GM18526 (cell line): Measurements from ENCODE around the gene ADAM22.

Experiments
- POLR2A ChIP-seq: IDR thresholded peaks from 3 replicates; pipeline ENCODE4 v1.6.1; 2011; ENCODE audit not compliant: insufficient read length; ENCODE audit errors: extremely low read depth

Gene ADAM22

DNA sequence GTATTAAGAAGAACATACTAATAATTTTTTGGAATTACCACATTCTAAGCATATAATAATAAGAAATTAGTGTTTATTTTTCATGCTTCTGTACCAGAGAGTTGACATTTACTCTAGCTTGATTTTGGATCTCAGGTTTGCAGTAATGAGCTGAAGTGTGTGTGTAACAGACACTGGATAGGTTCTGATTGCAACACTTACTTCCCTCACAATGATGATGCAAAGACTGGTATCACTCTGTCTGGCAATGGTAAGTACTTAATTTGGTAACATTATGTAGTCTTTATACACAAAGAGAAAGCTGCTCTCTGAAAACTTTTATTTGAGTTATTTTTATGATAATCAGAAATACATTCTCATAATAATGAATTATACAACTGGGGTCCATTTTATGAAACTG lies 231.6 kb downstream of the ADAM22 start:
- TF ChIP-seq POLR2A: no peak

DNA sequence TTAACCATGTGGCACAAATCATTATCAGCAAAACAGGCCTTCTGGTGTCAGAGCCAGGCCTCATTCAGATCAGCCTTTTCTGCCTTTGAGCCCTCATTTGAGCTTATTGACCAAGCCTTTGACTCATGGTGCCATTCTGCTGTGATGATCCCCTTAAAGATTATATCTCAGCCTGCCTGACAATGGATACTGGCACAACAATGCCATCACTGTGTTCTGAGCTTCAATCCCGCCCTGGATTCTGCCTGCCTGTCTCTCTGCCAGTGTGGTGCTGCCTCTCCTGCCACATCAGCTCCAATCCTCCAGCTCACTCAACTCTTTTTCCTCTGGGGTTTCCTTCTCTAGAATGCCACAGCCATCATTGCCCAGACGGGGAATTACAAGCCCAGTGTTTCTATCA lies 233.2 kb downstream of the ADAM22 start:
- no peak for TF ChIP-seq POLR2A

DNA sequence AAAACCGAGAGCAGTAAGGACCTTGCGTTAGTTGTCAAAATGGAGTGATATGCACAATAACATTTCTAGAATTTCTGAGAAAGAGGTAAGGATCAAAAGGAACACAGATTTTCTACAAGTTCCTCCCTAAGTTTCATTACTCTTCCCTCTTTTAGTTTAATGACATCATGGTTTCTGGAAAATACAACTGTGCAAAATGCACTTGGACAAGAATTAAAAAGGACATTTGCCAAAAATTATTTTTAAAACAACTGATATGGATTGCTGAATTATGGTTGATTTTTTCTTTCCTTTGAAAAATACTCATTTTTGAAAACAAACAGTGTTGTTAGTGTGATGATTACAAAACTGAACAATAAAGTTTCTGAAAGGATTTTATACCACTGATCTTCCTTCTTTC lies 233.7 kb downstream of the ADAM22 start:
- no peak for TF ChIP-seq POLR2A

DNA sequence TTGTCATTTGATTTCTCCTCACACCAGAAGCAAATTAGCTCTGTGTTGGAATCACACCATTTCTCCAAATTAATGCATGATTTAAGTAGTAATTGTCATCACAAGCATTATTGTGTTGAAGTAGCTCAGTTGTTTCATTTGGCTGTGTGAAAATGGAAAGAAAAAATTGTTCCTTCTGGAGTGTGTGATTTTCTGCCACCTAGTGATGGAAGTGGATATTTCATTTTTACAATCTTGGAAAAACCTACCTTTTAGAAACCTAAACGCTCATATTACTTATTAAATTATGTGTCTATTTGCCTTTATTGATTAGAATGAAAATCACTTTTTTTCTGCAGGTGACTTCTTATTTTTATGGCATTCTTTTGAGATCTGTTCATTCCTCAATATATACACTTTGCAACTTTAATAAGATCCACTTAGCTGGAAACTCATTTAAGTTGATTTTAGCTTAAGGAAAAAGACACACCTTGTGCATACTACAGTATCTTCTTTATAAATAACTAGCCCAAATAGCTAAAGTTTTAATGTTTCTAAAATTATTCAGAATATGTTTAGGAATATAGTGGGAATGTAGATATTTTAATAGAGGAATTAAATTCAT lies 235.8 kb downstream of the ADAM22 start:
- TF ChIP-seq POLR2A: no peak

DNA sequence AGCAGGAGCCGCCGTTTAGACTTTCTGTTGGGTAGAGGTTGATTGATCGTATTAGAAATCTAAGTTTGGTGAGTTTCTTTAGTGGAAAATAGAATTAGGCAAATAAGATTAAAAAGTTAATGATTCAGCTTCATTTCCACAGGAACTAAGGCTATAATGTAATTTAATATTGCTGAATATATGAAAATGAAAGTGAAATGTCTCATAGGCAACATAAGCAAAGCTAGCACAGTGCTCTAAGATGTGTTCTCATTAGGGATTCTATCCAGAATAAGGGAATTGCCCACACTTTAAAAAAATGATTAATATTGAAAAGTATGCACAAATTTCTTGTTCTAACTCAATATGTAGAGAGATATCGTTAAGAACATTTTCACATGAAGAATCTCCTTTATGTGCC lies 238.8 kb downstream of the ADAM22 start:
- no peak for TF ChIP-seq POLR2A

DNA sequence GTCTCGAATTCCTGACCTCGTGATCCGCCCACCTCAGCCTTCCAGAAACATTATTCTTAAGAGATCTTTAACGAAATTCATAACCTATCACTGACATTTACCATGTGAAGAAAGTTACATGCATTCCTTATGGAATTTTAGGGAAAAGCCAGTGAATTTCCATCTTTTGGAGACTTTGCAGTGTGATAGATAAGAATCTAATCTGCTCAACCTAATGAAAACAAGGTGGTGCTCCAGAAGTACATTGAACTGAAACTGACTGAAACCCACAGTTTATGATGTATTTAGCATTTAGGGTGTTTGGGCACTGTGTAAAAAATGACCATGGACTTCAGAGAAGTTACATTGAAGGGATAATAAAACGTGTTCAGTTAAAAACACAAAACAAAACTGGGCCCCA lies 242.1 kb downstream of the ADAM22 start:
- TF ChIP-seq POLR2A: no peak

DNA sequence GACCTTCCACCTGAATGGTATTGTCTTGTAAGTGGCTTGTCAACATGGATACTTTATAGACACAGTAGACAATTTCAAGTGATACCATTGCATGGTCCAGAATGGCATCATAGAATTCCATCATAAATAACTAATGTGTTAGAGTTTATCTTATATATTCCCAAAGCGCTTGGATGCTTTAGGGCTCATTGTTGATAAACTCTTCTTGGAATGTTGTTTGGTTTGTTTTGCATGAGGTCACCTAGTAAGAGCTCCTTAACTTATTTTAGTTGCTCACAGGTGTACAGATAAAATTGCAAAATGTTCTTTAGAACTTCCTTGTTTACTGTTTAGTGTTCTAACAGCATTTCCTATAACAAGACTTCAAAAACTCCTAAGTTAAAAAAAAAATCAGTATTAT lies 249.0 kb downstream of the ADAM22 start:
- no peak for TF ChIP-seq POLR2A

DNA sequence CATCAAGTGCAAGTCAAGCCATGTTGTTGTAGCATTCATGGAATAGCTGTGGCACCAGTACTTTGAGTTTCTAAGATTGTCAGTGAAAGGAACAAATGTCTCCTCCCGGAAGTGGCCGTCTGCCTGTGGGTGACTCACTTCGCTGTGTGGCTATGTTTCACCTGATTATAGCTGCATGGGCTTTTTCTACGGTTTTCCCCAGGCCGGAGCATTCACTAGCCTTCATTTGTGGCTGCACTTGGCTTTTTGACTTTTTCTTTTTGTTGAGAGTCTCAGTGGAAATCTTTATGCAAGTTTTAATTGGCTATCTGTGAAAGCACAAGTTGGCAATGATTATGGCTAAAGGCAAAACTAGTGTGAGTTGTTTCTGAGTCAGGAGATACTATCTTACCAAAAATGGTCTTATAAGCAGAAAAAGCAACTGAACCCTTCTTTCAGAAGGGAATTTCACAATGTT lies 250.8 kb downstream of the ADAM22 start:
- no peak for TF ChIP-seq POLR2A

DNA sequence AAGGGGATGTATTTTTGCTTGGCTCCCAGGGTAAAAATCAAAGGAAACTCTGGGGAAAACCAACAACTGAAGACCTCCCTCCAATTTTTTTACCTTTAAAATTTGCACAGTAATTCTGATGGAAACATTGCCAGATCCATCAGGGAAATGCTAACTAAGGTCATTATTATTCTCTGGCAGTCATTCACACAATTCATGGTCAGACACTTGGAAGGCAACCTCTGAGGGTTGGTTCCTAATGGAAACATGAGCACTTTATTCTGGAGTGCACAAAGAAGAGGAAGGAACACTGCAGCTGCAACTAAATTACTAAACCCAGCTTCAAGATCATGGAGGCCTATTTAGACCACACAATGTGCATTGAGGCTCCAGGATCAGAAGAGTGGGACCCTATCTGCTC lies 251.6 kb downstream of the ADAM22 start:
- TF ChIP-seq POLR2A: no peak

DNA sequence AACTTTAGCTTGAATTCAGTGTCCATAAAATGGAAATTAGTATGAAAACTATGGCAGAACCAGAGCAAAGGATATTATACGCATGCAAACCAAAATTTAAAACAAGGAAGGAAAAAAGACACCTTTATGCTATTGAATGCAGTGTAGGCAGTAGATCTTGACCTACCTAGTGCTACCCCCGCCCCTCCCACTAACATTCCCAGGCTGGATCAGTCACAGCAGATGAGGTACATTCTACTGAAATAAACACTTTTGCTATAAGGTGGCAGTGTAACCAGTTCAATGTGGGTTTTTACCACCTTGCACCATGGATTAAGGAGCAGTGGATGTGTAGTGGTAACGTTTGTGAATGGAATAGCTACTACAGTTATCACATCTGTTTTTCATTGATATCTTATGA lies 257.9 kb downstream of the ADAM22 start:
- TF ChIP-seq POLR2A: no peak

DNA sequence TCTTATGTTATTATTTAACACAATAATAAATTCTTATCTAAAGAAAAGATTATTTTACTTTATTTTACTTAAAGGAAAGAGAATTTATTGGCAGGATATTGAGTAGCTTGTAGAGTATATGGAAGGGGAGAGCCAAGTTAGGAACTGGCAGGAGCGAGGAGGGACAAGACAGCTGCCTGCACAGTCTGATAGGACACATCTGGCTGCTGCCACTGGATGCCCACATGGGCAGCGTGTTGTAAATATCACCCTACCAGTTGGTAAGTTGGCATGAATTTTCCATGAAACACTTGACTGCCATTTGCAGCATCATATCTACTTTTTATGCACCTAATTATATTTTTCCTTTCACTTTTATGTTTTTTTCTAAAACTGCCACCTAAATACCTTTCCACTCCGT lies 266.2 kb downstream of the ADAM22 start:
- TF ChIP-seq POLR2A: no peak

DNA sequence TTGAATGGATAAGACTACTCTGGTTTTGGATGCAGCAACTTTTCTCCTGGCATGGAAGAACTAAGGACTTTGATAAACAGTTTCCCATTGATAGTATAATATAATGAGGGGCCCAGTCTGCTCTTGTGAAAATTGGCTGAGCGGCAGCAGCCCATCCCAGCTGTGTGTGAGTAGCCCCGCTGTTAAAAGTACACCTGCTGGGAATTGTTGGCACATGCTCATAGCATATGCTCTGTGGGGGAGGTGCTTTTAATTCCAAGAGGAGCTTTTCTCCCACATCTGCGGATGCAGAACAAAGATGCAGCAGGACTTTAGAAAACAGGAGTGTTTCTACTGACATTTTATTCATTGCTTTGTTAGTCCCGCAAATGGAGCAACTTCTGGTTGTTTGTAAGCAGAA lies 266.7 kb downstream of the ADAM22 start:
- TF ChIP-seq POLR2A: no peak

DNA sequence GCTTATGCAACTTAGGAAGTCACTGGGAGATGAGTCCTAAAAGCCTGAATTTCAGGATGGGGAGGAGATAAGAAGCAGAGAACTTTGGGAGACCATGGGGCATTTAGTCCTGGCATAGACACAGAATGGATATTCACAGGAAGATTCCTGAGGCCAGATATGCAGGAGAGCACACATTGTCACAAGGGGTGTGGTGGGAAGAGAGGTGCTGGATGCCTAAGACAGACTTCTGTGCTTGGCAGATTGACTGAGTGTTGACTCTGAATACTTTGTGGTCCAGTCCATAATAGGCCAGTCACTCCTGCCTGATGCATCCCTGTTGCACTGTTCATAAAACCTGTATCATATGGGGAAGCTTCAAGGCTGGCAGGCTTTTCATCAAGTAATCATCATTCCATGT lies 267.3 kb downstream of the ADAM22 start:
- TF ChIP-seq POLR2A: no peak

DNA sequence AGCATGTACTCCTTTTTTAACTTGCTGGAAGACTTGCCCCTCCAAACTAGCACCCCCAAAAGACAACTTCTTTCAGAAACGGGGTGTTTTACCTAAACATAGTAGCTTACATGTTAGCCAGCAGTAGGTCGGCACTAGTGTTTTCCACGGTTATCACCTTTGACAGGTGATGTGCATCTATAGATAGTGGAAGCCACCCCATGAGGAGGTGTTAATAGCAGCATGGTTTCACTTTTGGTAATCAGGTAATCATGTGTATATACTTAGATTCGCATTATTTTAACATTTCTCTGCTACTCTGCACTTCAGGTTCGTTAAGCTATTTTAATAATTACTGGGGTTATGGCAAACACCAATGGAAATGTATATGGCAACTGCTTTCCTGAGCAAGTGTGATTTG lies 268.2 kb downstream of the ADAM22 start:
- no peak for TF ChIP-seq POLR2A

DNA sequence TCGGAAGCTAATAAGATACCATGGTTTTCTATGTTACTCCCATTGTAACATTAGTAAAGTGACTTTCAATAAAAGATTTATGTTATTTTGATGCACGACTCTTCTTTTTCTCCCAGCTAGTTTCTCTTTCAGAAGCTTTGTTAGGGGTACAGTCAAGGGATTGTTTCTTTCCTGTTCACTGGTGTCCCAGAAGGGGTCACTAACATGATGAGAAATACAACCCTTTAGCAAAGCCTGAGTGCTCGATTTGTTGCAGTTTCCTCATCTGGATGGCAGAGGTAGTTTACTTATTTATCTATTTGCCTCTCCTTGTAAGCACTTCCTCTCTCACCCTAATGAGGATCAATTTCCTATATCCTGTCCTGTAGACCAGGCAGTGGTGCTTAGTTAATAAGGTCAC lies 268.7 kb downstream of the ADAM22 start:
- no peak for TF ChIP-seq POLR2A

DNA sequence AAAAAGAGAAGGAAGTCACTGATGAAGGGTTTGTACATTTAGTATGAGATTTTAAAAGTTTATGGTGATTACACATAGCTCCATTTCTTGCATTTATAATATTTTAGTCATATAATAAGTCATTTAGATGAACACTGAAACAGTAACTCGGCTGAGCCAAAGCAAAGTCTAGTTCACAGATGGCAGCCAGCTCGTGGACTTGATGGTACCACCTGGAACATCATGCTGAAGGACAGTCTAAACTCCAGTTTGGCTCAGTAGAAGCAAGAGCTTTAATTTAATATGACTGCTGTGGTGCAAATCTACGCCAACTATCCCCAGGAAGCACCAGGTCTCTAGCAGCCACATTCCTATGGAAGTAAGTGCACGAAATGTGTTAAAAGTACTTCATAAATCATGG lies 269.4 kb downstream of the ADAM22 start:
- no peak for TF ChIP-seq POLR2A

DNA sequence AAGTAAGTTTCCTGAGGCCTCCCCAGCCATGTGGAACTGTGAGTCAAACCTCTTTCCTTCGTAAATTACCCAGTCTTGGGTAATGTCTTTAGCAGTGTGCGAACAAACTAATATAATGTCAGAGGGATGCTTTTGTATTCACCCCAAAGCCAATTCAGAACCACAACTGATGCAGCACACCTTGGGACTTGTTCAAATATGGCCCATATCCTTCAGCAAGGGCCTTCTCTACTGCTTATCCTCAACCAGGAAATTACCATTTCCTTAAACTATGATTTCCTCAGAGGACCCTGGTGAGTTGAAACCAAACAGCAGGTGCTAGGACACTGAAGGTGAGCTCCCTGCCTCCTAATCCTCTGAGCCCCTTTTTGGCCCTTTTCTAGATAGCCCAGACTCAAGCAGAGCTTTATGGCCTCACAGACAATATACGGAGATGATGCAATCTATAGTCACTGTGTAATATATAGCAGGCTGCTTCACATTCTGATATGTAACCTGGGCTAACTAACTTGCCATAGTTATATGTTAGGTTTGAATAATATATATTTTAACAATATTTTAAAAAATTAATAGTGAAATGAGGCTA lies 270.6 kb downstream of the ADAM22 start:
- no peak for TF ChIP-seq POLR2A
